ENCODE data around the gene CCDC85C.

Gene CCDC85C

GRCh38 chr14:99511421-99512109 is 92.4 kb downstream of the CCDC85C start:
- no peak for DNase-seq (ENCODE audit: low read depth in 2 of 2)

GRCh38 chr14:99510556-99511139 is 93.4 kb downstream of the CCDC85C start:
- no peak for DNase-seq (ENCODE audit: low read depth in 2 of 2)

- DNase-seq (ENCODE audit: low read depth in 2 of 2) = no peak
Measured at GRCh38 chr14:99509871-99510555, 94.0 kb downstream of the CCDC85C start.

- DNase-seq (ENCODE audit: low read depth in 2 of 2) = no peak
Measured at GRCh38 chr14:99508896-99509629, 94.9 kb downstream of the CCDC85C start.

- no peak for DNase-seq (ENCODE audit: low read depth in 2 of 2)
Measured at GRCh38 chr14:99507860-99508640, 96.0 kb downstream of the CCDC85C start.

- DNase-seq (ENCODE audit: low read depth in 2 of 2) = no peak
Measured at GRCh38 chr14:99506276-99506675, 97.7 kb downstream of the CCDC85C start.

- no peak for DNase-seq (ENCODE audit: low read depth in 2 of 2)
Measured at GRCh38 chr14:99505089-99505488, 98.9 kb downstream of the CCDC85C start.

GRCh38 chr14:99503848-99504453 is 100.1 kb downstream of the CCDC85C start:
- no peak for DNase-seq (ENCODE audit: low read depth in 2 of 2)

GRCh38 chr14:99502989-99503421 is 101.0 kb downstream of the CCDC85C start:
- DNase-seq (ENCODE audit: low read depth in 2 of 2) = no peak

GRCh38 chr14:99497894-99498293 is 106.1 kb downstream of the CCDC85C start:
- no peak for DNase-seq (ENCODE audit: low read depth in 2 of 2)

- no peak for DNase-seq (ENCODE audit: low read depth in 2 of 2)
Measured at GRCh38 chr14:99497341-99497740, 106.7 kb downstream of the CCDC85C start.

- no peak for DNase-seq (ENCODE audit: low read depth in 2 of 2)
Measured at GRCh38 chr14:99484106-99484505, 119.9 kb downstream of the CCDC85C start.

GRCh38 chr14:99481745-99482099 is 122.3 kb downstream of the CCDC85C start:
- DNase-seq (ENCODE audit: low read depth in 2 of 2) = no peak

GRCh38 chr14:99480917-99481744 is 122.9 kb downstream of the CCDC85C start, which contains the start of gene CCNK:
Gene CCNK (plus strand): TSS chr14:99481409. CDS start chr14:99492678, 11,269 bp downstream.
- DNase-seq (ENCODE audit: low read depth in 2 of 2) = peak; percentile 100

- peak in 1 of 2 donors; percentile 12 for DNase-seq (ENCODE audit: low read depth in 2 of 2)
Measured at GRCh38 chr14:99479906-99480869, 123.8 kb downstream of the CCDC85C start, which contains the start of gene SETD3. Gene SETD3 (minus strand): TSS chr14:99480859. CDS start chr14:99465805, 15,054 bp downstream.

GRCh38 chr14:99479160-99479905 is 124.7 kb downstream of the CCDC85C start:
- no peak for DNase-seq (ENCODE audit: low read depth in 2 of 2)

GRCh38 chr14:99478128-99478527 is 125.9 kb downstream of the CCDC85C start:
- no peak for DNase-seq (ENCODE audit: low read depth in 2 of 2)

- no peak for DNase-seq (ENCODE audit: low read depth in 2 of 2)
Measured at GRCh38 chr14:99476864-99477263, 127.1 kb downstream of the CCDC85C start.

Data from stimulated activated CD8-positive, alpha-beta memory T cell treated with anti-CD3 and anti-CD28 coated beads, Interleukin-15, amount 100 ng/mL, for 4 hours (primary cell).